Keratinocyte (primary cell): ENCODE results near the gene ZNF480.

Source experiments
- CTCF ChIP-seq, 3 experiments: IDR thresholded peaks in 1 of 3; conservative IDR thresholded peaks in 1 of 3; optimal IDR thresholded peaks in 1 of 3; 2 replicates in 2 of 3; 3 replicates in 1 of 3; pipeline versions ENCODE3 to v1.5.1; 2011; ENCODE audit warnings: low read length in 3 of 3, mild to moderate bottlenecking in 3 of 3, moderate library complexity in 2 of 3, control low read depth in 1 of 3, inconsistent platforms in 1 of 3; ENCODE audit not compliant: insufficient read depth in 2 of 3; ENCODE audit errors: extremely low read depth in 1 of 3
- EZH2 ChIP-seq: IDR thresholded peaks from one replicate; pipeline ENCODE4 v1.6.1; 2012; ENCODE audit warnings: inconsistent platforms, mild to moderate bottlenecking, low read length, moderate library complexity

- TF ChIP-seq EZH2 = no peak
- TF ChIP-seq CTCF (optimal IDR thresholded peaks at IDR 0.05 in 1 of 3, IDR thresholded peaks at IDR 0.05 in 1 of 3, conservative IDR thresholded peaks at IDR 0.05 in 1 of 3; ENCODE audit: extremely low read depth in 1 of 3, insufficient read depth in 2 of 3, low read length in 3 of 3) = no peak
These were observed 21.0 kb upstream of the ZNF480 start for GRCh38 chr19:52275988-52276387.
